SK-N-MC (cell line): Measurements from ENCODE around the gene RABAC1.

Source experiments
- EZH2 ChIP-seq: fragments of 200-600 bp; sonication (generic); IDR thresholded peaks from one replicate; pipeline ENCODE4 v1.6.1; 2017; ENCODE audit warnings: antibody characterized with exemption
- FOXP2 ChIP-seq: optimal IDR thresholded peaks from 2 replicates; pipeline ENCODE3; 2011; ENCODE audit warnings: mild to moderate bottlenecking, moderate library complexity; ENCODE audit not compliant: insufficient read depth; ENCODE audit errors: extremely low read length, control extremely low read depth
- POLR2AphosphoS5 ChIP-seq: IDR thresholded peaks from 2 replicates; pipeline ENCODE4 v1.6.1; 2012; ENCODE audit warnings: mild to moderate bottlenecking, low read depth, low read length, borderline replicate concordance

DNA sequence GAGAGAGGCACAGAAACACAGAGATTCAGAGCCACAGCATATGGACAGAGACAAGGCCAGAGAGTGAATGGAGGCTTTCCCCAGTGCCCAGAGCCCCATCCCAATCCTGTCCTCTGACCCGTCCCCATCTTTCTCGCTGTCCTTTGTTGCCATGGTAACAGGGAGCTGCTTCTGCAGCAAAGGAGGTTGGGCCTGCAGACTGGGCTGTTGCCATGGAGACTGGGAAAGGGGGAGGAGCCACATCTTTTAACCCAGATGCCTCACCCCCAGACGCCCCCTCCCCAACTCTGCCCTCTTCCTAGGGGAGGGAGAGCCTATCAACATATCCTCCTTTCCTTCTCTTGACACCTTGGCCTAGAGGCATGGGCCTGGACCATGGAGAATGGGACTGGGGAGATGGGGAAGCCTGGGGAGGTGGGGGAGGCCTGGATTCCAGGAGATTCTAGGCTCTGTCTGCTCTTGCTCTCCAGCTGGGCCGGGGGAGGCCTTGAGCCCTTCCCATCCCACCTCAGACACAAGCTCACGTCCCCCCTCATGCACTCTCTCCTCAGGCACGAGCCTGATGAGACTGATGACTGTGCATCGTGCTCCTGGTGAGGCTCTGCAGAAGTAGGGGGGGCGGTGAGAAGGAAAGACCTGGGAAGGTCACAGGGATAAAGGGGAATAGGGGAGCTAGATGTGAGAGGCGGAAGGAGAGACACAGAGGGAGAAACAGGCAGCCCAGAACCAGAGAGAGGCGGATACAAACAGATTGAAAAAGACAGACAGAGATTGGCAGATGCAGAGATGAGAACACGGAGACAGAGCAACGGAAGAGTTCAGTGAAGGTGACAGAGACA is 37.1 kb upstream of the RABAC1 start:
- TF ChIP-seq EZH2: no peak
- TF ChIP-seq POLR2AphosphoS5: no peak
- no peak for TF ChIP-seq FOXP2
